Kidney (tissue), 14 donors: ENCODE measurements around the gene MYCL. TPM values are rescaled to one million over a fixed set of nuclear protein-coding genes. Genes with fewer than 3 reads are reported as not detected.

Experiments
- DNase-seq, 5 donors: peaks; one replicate each; pipeline ENCODE4 v3.0.0-alpha.2; 2013 to 2020
- FAIRE-seq: peaks from 2 replicates; lab custom pipeline; 2012; peaks lifted over from hg19 to GRCh38; lab: Jason Lieb, UNC
- H3K27ac ChIP-seq, 2 donors: one replicate each; pipeline ENCODE4 v1.7.0; 2013; ENCODE audit warnings: low read depth in 2 of 2, low read length in 2 of 2, inconsistent platforms in 1 of 2
- H3K27me3 ChIP-seq: one replicate; pipeline ENCODE4 v1.7.1; 2013; ENCODE audit warnings: low read length, inconsistent platforms; ENCODE audit not compliant: control insufficient read depth, insufficient read depth
- H3K36me3 ChIP-seq, 3 donors: one replicate each; pipeline versions ENCODE4 v1.7.0 to v1.7.1; 2013; ENCODE audit warnings: low read length in 3 of 3, control low read depth in 1 of 3, inconsistent platforms in 1 of 3; ENCODE audit not compliant: insufficient read depth in 3 of 3, control insufficient read depth in 2 of 3
- H3K4me1 ChIP-seq, 3 donors: one replicate each; pipeline versions ENCODE4 v1.7.0 to v1.7.1; 2013; ENCODE audit warnings: low read length in 3 of 3, inconsistent platforms in 1 of 3, low read depth in 1 of 3; ENCODE audit not compliant: control insufficient read depth in 2 of 3, insufficient read depth in 2 of 3
- H3K4me3 ChIP-seq, 3 donors: one replicate each; pipeline versions ENCODE4 v1.7.0 to v1.8.1; 2013; ENCODE audit warnings: low read length in 3 of 3, control low read depth in 1 of 3, inconsistent platforms in 1 of 3
- H3K9ac ChIP-seq, 3 donors: one replicate each; pipeline versions ENCODE4 v1.7.0 to v1.7.1; 2013; ENCODE audit warnings: low read length in 3 of 3, control low read depth in 1 of 3, inconsistent platforms in 1 of 3
- H3K9me3 ChIP-seq, 3 donors: one replicate each; pipeline versions ENCODE4 v1.7.0 to v1.7.1; 2013; ENCODE audit warnings: low read length in 3 of 3, control low read depth in 1 of 3, inconsistent platforms in 1 of 3; ENCODE audit not compliant: control insufficient read depth in 2 of 3, insufficient read depth in 1 of 3
- CTCF ChIP-seq: IDR thresholded peaks from 3 replicates; pipeline ENCODE4 v1.5.1; 2012; ENCODE audit warnings: mild to moderate bottlenecking, moderate library complexity, borderline replicate concordance; ENCODE audit not compliant: insufficient read depth; ENCODE audit errors: extremely low read depth
- intact Hi-C: fragments of 100-400 bp; cut with DNase I; formaldehyde crosslinking; loops from one replicate; pipeline ENCODE4 v1.11.1; 2022
- polyA plus RNA-seq: library from polyadenylated mRNA; stranded (reverse); fragments of 350-450 nt; fragmentation: Illumina TruSeq; extraction: RNeasy Lipid Tissue Mini Kit (QIAGEN cat#74804); gene quantifications from one replicate; pipeline ENCODE4 v1.2.3, GENCODE V29; 2014; ENCODE audit warnings: low read depth, low replicate concordance; ENCODE audit not compliant: insufficient read depth
- total RNA-seq: library from RNA; stranded (reverse); fragmentation: NEBNext Ultra II Directional; extraction: Animal tissue kit (Norgen Biotek cat#: 25700); gene quantifications from one replicate; pipeline ENCODE4 v1.2.1, GENCODE V29; 2021
- donor health status: control.
- donor health status: control.
- donor health status: control.
- donor health status: control.
- donor health status: control.
- donor health status: DM: yes; HTN: yes; CAD: no.
- donor health status: Normal renal cell carcinoma (clear cell type).

The MYCL gene
- total and polyA plus RNA-seq, 2 donors from 2014 or later, result 1.7 to 4.2 TPM

GRCh38 chr1:39850606-39851216, 51.0 kb downstream of the MYCL start:
- no peak overlapping the region for H3K4me3 ChIP-seq
- no peaks in the 10 kb centered on the region for H3K9me3 ChIP-seq
- H3K9ac ChIP-seq, result no peak overlapping the region
- peaks cover 2 to 12% (median 3%) of the 10 kb centered on the region in 3 donors for H3K4me1 ChIP-seq
- peaks cover 4 to 9% (median 8%) of the 10 kb centered on the region in 3 donors for H3K36me3 ChIP-seq
- no peak overlapping the region for H3K27ac ChIP-seq
- H3K27me3 ChIP-seq, result no peaks in the 10 kb centered on the region
- DNase-seq, result no peak
- no peak for FAIRE-seq
- intact Hi-C loops, result no loop called here
- TF ChIP-seq CTCF, result no peak

- TF ChIP-seq CTCF, result no peak
- Histone ChIP-seq H3K4me1 (peaks cover 2 to 20% (median 10%) of the 10 kb centered on the region in 3 donors), H3K36me3 (peaks cover 7 to 9% (median 8%) of the 10 kb centered on the region in 3 donors), H3K27ac (no peak overlapping the region), H3K9ac (no peak overlapping the region), H3K4me3 (no peak overlapping the region), H3K27me3 (no peaks in the 10 kb centered on the region), H3K9me3 (no peaks in the 10 kb centered on the region)
- intact Hi-C loops, result loop anchor here (10.0 kb wide), 1 partner anchor 124 kb away; no protein-coding TSS in a partner anchor
- FAIRE-seq (no peak), DNase-seq (no peak)
Measured at GRCh38 chr1:39849203-39849602, 52.5 kb downstream of the MYCL start.

GRCh38 chr1:39847940-39848339, 53.8 kb downstream of the MYCL start:
- no peak overlapping the region for H3K27ac ChIP-seq
- intact Hi-C loops, result loop anchor here (10.0 kb wide), 1 partner anchor 123 kb away; no protein-coding TSS in a partner anchor
- H3K4me1 ChIP-seq, result peaks cover under 1 to 19% (median 10%) of the 10 kb centered on the region in 3 donors
- no peak for DNase-seq
- H3K9me3 ChIP-seq, result no peaks in the 10 kb centered on the region
- H3K9ac ChIP-seq, result no peak overlapping the region
- no peaks in the 10 kb centered on the region for H3K27me3 ChIP-seq
- FAIRE-seq, result no peak
- peaks cover 9 to 15% (median 13%) of the 10 kb centered on the region in 3 donors for H3K36me3 ChIP-seq
- H3K4me3 ChIP-seq, result no peak overlapping the region
- TF ChIP-seq CTCF, result no peak

GRCh38 chr1:39846796-39847195, 54.9 kb downstream of the MYCL start:
- Histone ChIP-seq H3K4me1 (peaks cover 0 to 11% (median 8%) of the 10 kb centered on the region in 3 donors), H3K9ac (no peak overlapping the region), H3K27me3 (no peaks in the 10 kb centered on the region), H3K4me3 (no peak overlapping the region), H3K27ac (no peak overlapping the region), H3K36me3 (peaks cover 15 to 17% (median 16%) of the 10 kb centered on the region in 3 donors), H3K9me3 (no peaks in the 10 kb centered on the region)
- no peak for FAIRE-seq
- no peak for DNase-seq
- intact Hi-C loops, result loop anchor here (10.0 kb wide), 1 partner anchor 122 kb away; no protein-coding TSS in a partner anchor
- TF ChIP-seq CTCF, result no peak
